Cardiac muscle cell (in vitro differentiated cells and primary cell): ENCODE results near the gene TAB3. TPM values are rescaled to one million over a fixed set of nuclear protein-coding genes. Genes with fewer than 3 reads are reported as not detected.

Experiments
- DNase-seq, 2 donors: peaks; one replicate each; pipeline versions ENCODE4 v3.0.0 to v3.0.0-alpha.2; 2010 to 2017; ENCODE audit warnings: low read depth in 1 of 2, low spot score in 1 of 2
- H3K27ac ChIP-seq: fragments of 200-600 bp; sonication (generic); 2 replicates; pipeline ENCODE4 v1.5.1; 2016
- H3K27me3 ChIP-seq: fragments of 200-600 bp; sonication (generic); 2 replicates; pipeline ENCODE4 v1.6.0; 2016; ENCODE audit warnings: control low read depth
- H3K36me3 ChIP-seq: fragments of 200-600 bp; sonication (generic); 2 replicates; pipeline ENCODE4 v1.5.1; 2016; ENCODE audit warnings: control low read depth
- H3K4me1 ChIP-seq: fragments of 200-600 bp; sonication (generic); 2 replicates; pipeline ENCODE4 v1.8.1; 2017; ENCODE audit warnings: low read depth, mild to moderate bottlenecking, mixed run types
- H3K4me3 ChIP-seq: fragments of 200-600 bp; sonication (generic); 2 replicates; pipeline ENCODE4 v1.5.1; 2016; ENCODE audit warnings: mild to moderate bottlenecking
- H3K9me3 ChIP-seq: fragments of 200-600 bp; sonication (generic); 2 replicates; pipeline ENCODE4 v1.5.1; 2017; ENCODE audit warnings: low read depth, mild to moderate bottlenecking, control low read depth
- CTCF ChIP-seq: IDR thresholded peaks from 2 replicates; pipeline ENCODE4 v1.5.1; 2012; ENCODE audit warnings: low read depth, mild to moderate bottlenecking, low read length
- polyA plus RNA-seq: library from polyadenylated mRNA; unstranded; fragments of >200 nt; fragmentation: Nextera tagmentation; extraction: Ambion mirVana; gene quantifications from 2 replicates; pipeline ENCODE4 v1.2.1, GENCODE V29; 2016
- total RNA-seq: library from RNA; depleted of rRNA; stranded (reverse); fragments of >200 nt; gene quantifications from 2 replicates; pipeline ENCODE4 v1.2.3, GENCODE V29; 2016

TAB3 gene
- total and polyA plus RNA-seq, 2 experiments from 2014 or later, result 10.1 to 32.3 TPM

GRCh38 chrX:30819080-30819479 is 70.0 kb downstream of the TAB3 start:
- no peaks in the 10 kb centered on the region for H3K27me3 ChIP-seq
- no peak for DNase-seq
- no peak overlapping the region for H3K4me3 ChIP-seq
- H3K36me3 ChIP-seq, result no peaks in the 10 kb centered on the region
- TF ChIP-seq CTCF, result no peak
- H3K4me1 ChIP-seq, result no peaks in the 10 kb centered on the region
- H3K27ac ChIP-seq, result no peak overlapping the region
- H3K9me3 ChIP-seq, result no peaks in the 10 kb centered on the region

- Histone ChIP-seq H3K27ac (no peak overlapping the region), H3K27me3 (no peaks in the 10 kb centered on the region), H3K4me1 (no peaks in the 10 kb centered on the region), H3K4me3 (no peak overlapping the region), H3K9me3 (no peaks in the 10 kb centered on the region), H3K36me3 (no peaks in the 10 kb centered on the region)
- DNase-seq, result no peak
- TF ChIP-seq CTCF, result no peak
Measured at GRCh38 chrX:30816079-30816478, 73.0 kb downstream of the TAB3 start.

- H3K4me3 ChIP-seq, result no peak overlapping the region
- no peaks in the 10 kb centered on the region for H3K36me3 ChIP-seq
- H3K27ac ChIP-seq, result no peak overlapping the region
- H3K27me3 ChIP-seq, result no peaks in the 10 kb centered on the region
- no peaks in the 10 kb centered on the region for H3K4me1 ChIP-seq
- no peaks in the 10 kb centered on the region for H3K9me3 ChIP-seq
- no peak for TF ChIP-seq CTCF
- DNase-seq, result no peak
Measured at GRCh38 chrX:30814978-30815377, 74.1 kb downstream of the TAB3 start.

GRCh38 chrX:30812326-30812725 is 76.7 kb downstream of the TAB3 start:
- no peaks in the 10 kb centered on the region for H3K27me3 ChIP-seq
- H3K4me1 ChIP-seq, result no peaks in the 10 kb centered on the region
- H3K36me3 ChIP-seq, result no peaks in the 10 kb centered on the region
- TF ChIP-seq CTCF, result no peak
- H3K4me3 ChIP-seq, result no peak overlapping the region
- no peak for DNase-seq
- H3K9me3 ChIP-seq, result no peaks in the 10 kb centered on the region
- no peak overlapping the region for H3K27ac ChIP-seq

- Histone ChIP-seq H3K27me3 (no peaks in the 10 kb centered on the region), H3K4me3 (no peak overlapping the region), H3K9me3 (no peaks in the 10 kb centered on the region), H3K4me1 (no peaks in the 10 kb centered on the region), H3K27ac (no peak overlapping the region), H3K36me3 (no peaks in the 10 kb centered on the region)
- no peak for DNase-seq
- TF ChIP-seq CTCF, result no peak
Measured at GRCh38 chrX:30806187-30806728, 82.8 kb downstream of the TAB3 start.

- H3K36me3 ChIP-seq, result no peaks in the 10 kb centered on the region
- no peaks in the 10 kb centered on the region for H3K27me3 ChIP-seq
- DNase-seq, result no peak
- H3K4me1 ChIP-seq, result no peaks in the 10 kb centered on the region
- no peak overlapping the region for H3K4me3 ChIP-seq
- no peaks in the 10 kb centered on the region for H3K9me3 ChIP-seq
- no peak overlapping the region for H3K27ac ChIP-seq
- no peak for TF ChIP-seq CTCF
Measured at GRCh38 chrX:30804462-30804861, 84.6 kb downstream of the TAB3 start.
